GM12878 (cell line): ENCODE results near the gene ZNF780A. TPM values are rescaled to one million over a fixed set of nuclear protein-coding genes. Genes with fewer than 3 reads are reported as not detected.

Experiments
- BACH1 ChIP-seq: fragments of 450-650 bp; IDR thresholded peaks from 2 replicates; pipeline ENCODE4 v1.6.1; 2017; ENCODE audit warnings: mild to moderate bottlenecking, borderline replicate concordance
- BCL11A ChIP-seq: IDR thresholded peaks from 2 replicates; pipeline ENCODE4 v1.6.1; 2011; ENCODE audit warnings: low read depth, low read length
- CHD2 ChIP-seq: IDR thresholded peaks from 2 replicates; pipeline ENCODE4 v1.6.1; 2011; ENCODE audit warnings: low read depth, low read length, improper control_type of control experiment, borderline replicate concordance
- ETV6 ChIP-seq, 2 experiments: fragments of 450-650 bp in 1 of 2; IDR thresholded peaks in 1 of 2; conservative IDR thresholded peaks in 1 of 2; 2 replicates each; pipeline ENCODE4 v1.6.1; 2014; ENCODE audit warnings: antibody characterized with exemption in 1 of 2, borderline replicate concordance in 1 of 2, low read depth in 1 of 2, mild to moderate bottlenecking in 1 of 2, moderate library complexity in 1 of 2
- HDGF ChIP-seq: fragments of 450-650 bp; IDR thresholded peaks from 2 replicates; pipeline ENCODE4 v1.6.1; 2016; ENCODE audit warnings: antibody characterized with exemption
- IRF4 ChIP-seq: IDR thresholded peaks from 2 replicates; pipeline ENCODE4 v1.6.1; 2011; ENCODE audit warnings: low read depth, low read length
- NFXL1 ChIP-seq: fragments of 450-650 bp; IDR thresholded peaks from 2 replicates; pipeline ENCODE4 v1.6.1; 2017; ENCODE audit warnings: antibody characterized with exemption, mild to moderate bottlenecking, borderline replicate concordance
- NFYA ChIP-seq: IDR thresholded peaks from 2 replicates; pipeline ENCODE4 v1.6.1; 2011; ENCODE audit warnings: low read depth, mild to moderate bottlenecking, low read length, improper control_type of control experiment, borderline replicate concordance
- POLR2A ChIP-seq: IDR thresholded peaks from 2 replicates; pipeline ENCODE4 v1.6.1; 2011; ENCODE audit warnings: low read depth, mild to moderate bottlenecking, low read length
- SREBF1 ChIP-seq: IDR thresholded peaks from 2 replicates; pipeline ENCODE4 v1.6.1; 2012; ENCODE audit warnings: mild to moderate bottlenecking, low read length
- USF2 ChIP-seq: IDR thresholded peaks from 2 replicates; pipeline ENCODE4 v1.6.1; 2011; ENCODE audit warnings: low read depth, low read length, improper control_type of control experiment, borderline replicate concordance
- polyA plus RNA-seq, 11 experiments: library from polyadenylated mRNA; depleted of rRNA in 4 of 11; unstranded in 6 of 11; stranded (reverse) in 5 of 11; fragments of >200 nt; fragmentation: Nextera tagmentation in 4 of 11; fragmentation: Illumina TruSeq in 1 of 11; extraction: Ambion mirVana in 4 of 11; extraction: Trizol in 1 of 11; gene quantifications; 1 replicate in 1 of 11; 2 replicates in 10 of 11; pipeline versions ENCODE4 v1.2.1 to v1.2.3, GENCODE V29; 2011 to 2016; ENCODE audit warnings: inconsistent platforms in 2 of 11, missing spikeins in 2 of 11, low read depth in 1 of 11
- total RNA-seq, 4 experiments: library from RNA; depleted of rRNA in 3 of 4; stranded (reverse); fragments of >200 nt in 3 of 4; fragmentation: Illumina TruSeq in 1 of 4; extraction: Trizol in 1 of 4; gene quantifications; 2 replicates each; pipeline versions ENCODE4 v1.2.1 to v1.2.3, GENCODE V29; 2013 to 2021
- TF ChIP-seq, protein P1 (sequence below): fragments of 450-650 bp; formaldehyde crosslinking; IDR thresholded peaks from 2 replicates; pipeline ENCODE4 v1.4.0; 2022; ENCODE audit warnings: mild to moderate bottlenecking, moderate library complexity
- TF ChIP-seq, protein P2 (sequence below): IDR thresholded peaks from 2 replicates; pipeline ENCODE4 v1.6.1; 2012; ENCODE audit warnings: low read depth, low read length, improper control_type of control experiment
- TF ChIP-seq, protein P3 (sequence below): IDR thresholded peaks from 2 replicates; pipeline ENCODE4 v1.6.1; 2011; ENCODE audit warnings: borderline replicate concordance, low read depth, mild to moderate bottlenecking, moderate library complexity, mixed read lengths, low read length; ENCODE audit not compliant: insufficient read depth; ENCODE audit errors: extremely low read length
- TF ChIP-seq, protein P4 (sequence below): fragments of 450-650 bp; IDR thresholded peaks from 2 replicates; pipeline ENCODE4 v1.6.1; 2017; ENCODE audit warnings: low read depth, mild to moderate bottlenecking, moderate library complexity
- TF ChIP-seq, protein P5 (sequence below): fragments of 150-350 bp; IDR thresholded peaks from 2 replicates; pipeline ENCODE4 v1.6.1; 2014; ENCODE audit warnings: mild to moderate bottlenecking, low read depth, low read length
- TF ChIP-seq, protein P6 (sequence below): IDR thresholded peaks from 2 replicates; pipeline ENCODE4 v1.6.1; 2011; ENCODE audit warnings: borderline replicate concordance, low read depth, mild to moderate bottlenecking, moderate library complexity, low read length; ENCODE audit not compliant: insufficient read depth, poor library complexity, severe bottlenecking

Gene ZNF780A
- total and polyA plus RNA-seq, 10 of the 15 experiments (the other 5 are each of a cell fraction or from before 2014, with no cell fraction given), result 10.9 to 27.6 (median 17.6) TPM

DNA sequence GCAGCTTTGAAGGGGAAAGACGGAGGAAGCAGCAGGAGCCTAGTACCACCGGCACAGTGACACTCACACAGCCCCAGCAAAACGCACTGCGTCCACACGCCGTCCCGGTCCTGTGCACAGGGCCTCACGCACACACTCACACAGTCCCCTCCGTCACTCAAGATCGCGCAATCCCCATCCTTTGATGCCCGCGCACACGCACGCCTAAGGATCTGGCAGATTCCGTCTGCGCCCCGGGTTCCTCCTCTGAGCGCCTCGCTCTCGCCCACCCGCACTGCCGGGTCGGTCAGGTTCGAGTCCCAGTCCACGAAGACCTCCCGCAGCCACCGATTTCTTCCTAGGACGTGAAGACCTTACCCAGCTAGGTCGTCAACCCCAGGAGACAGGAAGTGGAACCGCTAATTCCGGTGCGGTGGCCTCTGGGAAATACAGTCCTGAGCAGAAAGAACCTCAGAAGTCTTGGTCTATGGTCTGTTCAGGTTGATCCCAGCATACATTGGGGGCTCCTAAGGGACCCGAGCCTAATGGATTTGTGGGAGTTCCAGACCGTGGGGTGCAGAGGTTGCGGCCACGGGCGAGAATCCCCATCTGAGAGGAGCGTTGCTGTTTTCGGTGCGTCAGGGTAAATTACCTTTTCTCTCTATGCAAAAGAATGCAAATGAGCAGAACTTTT, 34.8 kb downstream of the ZNF780A start, which contains the start of gene ZNF780B (continued):
- TF ChIP-seq, protein P1, sequence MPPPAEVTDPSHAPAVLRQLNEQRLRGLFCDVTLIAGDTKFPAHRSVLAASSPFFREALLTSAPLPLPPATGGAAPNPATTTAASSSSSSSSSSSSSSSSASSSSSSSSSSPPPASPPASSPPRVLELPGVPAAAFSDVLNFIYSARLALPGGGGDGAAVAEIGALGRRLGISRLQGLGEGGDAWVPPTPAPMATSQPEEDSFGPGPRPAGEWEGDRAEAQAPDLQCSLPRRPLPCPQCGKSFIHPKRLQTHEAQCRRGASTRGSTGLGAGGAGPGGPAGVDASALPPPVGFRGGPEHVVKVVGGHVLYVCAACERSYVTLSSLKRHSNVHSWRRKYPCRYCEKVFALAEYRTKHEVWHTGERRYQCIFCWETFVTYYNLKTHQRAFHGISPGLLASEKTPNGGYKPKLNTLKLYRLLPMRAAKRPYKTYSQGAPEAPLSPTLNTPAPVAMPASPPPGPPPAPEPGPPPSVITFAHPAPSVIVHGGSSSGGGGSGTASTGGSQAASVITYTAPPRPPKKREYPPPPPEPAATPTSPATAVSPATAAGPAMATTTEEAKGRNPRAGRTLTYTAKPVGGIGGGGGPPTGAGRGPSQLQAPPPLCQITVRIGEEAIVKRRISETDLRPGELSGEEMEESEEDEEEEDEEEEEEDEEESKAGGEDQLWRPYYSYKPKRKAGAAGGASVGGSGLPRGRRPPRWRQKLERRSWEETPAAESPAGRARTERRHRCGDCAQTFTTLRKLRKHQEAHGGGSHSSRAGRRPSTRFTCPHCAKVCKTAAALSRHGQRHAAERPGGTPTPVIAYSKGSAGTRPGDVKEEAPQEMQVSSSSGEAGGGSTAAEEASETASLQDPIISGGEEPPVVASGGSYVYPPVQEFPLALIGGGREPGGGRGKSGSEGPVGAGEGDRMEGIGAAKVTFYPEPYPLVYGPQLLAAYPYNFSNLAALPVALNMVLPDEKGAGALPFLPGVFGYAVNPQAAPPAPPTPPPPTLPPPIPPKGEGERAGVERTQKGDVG (CRISPR knock-in tag), result no peak
- TF ChIP-seq, protein P2, sequence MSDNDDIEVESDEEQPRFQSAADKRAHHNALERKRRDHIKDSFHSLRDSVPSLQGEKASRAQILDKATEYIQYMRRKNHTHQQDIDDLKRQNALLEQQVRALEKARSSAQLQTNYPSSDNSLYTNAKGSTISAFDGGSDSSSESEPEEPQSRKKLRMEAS, result peak; percentile 17; the same call in 1 of the 2 replicates
- peak; percentile 85 for TF ChIP-seq POLR2A
- TF ChIP-seq HDGF, result peak; percentile 42; the same call in 1 of the 2 replicates
- TF ChIP-seq, protein P3, sequence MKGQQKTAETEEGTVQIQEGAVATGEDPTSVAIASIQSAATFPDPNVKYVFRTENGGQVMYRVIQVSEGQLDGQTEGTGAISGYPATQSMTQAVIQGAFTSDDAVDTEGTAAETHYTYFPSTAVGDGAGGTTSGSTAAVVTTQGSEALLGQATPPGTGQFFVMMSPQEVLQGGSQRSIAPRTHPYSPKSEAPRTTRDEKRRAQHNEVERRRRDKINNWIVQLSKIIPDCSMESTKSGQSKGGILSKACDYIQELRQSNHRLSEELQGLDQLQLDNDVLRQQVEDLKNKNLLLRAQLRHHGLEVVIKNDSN, result no peak
- peak; percentile 24; the same call in 1 of the 2 replicates for TF ChIP-seq CHD2
- TF ChIP-seq, protein P4, sequence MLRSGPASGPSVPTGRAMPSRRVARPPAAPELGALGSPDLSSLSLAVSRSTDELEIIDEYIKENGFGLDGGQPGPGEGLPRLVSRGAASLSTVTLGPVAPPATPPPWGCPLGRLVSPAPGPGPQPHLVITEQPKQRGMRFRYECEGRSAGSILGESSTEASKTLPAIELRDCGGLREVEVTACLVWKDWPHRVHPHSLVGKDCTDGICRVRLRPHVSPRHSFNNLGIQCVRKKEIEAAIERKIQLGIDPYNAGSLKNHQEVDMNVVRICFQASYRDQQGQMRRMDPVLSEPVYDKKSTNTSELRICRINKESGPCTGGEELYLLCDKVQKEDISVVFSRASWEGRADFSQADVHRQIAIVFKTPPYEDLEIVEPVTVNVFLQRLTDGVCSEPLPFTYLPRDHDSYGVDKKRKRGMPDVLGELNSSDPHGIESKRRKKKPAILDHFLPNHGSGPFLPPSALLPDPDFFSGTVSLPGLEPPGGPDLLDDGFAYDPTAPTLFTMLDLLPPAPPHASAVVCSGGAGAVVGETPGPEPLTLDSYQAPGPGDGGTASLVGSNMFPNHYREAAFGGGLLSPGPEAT, result peak; percentile 50; the same call in 1 of the 2 replicates
- TF ChIP-seq ETV6 (conservative IDR thresholded peaks at IDR 0.05 in 1 of 2, IDR thresholded peaks at IDR 0.05 in 1 of 2; ENCODE audit: borderline replicate concordance in 1 of 2, low read depth in 1 of 2), result no peak
- no peak for TF ChIP-seq NFXL1
- peak; percentile 57; the same call in 1 of the 2 replicates for TF ChIP-seq BACH1
- no peak for TF ChIP-seq IRF4
- TF ChIP-seq NFYA, result no peak
- no peak for TF ChIP-seq SREBF1
- TF ChIP-seq, protein P5, sequence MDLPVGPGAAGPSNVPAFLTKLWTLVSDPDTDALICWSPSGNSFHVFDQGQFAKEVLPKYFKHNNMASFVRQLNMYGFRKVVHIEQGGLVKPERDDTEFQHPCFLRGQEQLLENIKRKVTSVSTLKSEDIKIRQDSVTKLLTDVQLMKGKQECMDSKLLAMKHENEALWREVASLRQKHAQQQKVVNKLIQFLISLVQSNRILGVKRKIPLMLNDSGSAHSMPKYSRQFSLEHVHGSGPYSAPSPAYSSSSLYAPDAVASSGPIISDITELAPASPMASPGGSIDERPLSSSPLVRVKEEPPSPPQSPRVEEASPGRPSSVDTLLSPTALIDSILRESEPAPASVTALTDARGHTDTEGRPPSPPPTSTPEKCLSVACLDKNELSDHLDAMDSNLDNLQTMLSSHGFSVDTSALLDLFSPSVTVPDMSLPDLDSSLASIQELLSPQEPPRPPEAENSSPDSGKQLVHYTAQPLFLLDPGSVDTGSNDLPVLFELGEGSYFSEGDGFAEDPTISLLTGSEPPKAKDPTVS, result no peak
- no peak for TF ChIP-seq BCL11A
- TF ChIP-seq, protein P6, sequence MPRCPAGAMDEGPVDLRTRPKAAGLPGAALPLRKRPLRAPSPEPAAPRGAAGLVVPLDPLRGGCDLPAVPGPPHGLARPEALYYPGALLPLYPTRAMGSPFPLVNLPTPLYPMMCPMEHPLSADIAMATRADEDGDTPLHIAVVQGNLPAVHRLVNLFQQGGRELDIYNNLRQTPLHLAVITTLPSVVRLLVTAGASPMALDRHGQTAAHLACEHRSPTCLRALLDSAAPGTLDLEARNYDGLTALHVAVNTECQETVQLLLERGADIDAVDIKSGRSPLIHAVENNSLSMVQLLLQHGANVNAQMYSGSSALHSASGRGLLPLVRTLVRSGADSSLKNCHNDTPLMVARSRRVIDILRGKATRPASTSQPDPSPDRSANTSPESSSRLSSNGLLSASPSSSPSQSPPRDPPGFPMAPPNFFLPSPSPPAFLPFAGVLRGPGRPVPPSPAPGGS, result no peak
- TF ChIP-seq USF2, result no peak
